ENCODE measurements around the gene PAX7.

The PAX7 gene

GRCh38 chr1:18769140-18769539, 138.5 kb downstream of the PAX7 start:
- DNase-seq = no peak

DNA sequence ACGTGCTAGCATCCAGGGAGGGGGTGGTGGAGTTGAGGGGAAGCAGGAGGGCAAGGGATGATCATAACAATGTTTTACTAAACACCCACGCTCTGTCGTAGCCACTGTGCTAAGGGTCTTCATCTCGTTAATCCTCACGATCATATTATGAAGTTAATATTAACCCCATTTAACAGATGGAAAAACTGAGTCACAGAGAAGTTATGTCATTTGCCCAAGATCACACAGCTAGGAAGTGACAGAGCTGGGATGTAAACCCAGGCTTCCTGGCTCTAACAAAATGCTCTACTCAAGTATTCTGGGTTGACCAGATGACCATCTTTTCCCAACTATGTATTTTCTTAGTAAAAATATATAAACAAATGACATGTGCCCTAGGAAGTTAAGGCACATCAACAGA, 140.2 kb downstream of the PAX7 start:
- no peak for DNase-seq

- no peak for DNase-seq
Measured at GRCh38 chr1:18773753-18774152, 143.1 kb downstream of the PAX7 start.

- no peak for DNase-seq
Measured at GRCh38 chr1:18775341-18775740, 144.7 kb downstream of the PAX7 start.

- DNase-seq = no peak
Measured at GRCh38 chr1:18776777-18777176, 146.1 kb downstream of the PAX7 start.

GRCh38 chr1:18778437-18778836, 147.8 kb downstream of the PAX7 start:
- no peak for DNase-seq

DNA sequence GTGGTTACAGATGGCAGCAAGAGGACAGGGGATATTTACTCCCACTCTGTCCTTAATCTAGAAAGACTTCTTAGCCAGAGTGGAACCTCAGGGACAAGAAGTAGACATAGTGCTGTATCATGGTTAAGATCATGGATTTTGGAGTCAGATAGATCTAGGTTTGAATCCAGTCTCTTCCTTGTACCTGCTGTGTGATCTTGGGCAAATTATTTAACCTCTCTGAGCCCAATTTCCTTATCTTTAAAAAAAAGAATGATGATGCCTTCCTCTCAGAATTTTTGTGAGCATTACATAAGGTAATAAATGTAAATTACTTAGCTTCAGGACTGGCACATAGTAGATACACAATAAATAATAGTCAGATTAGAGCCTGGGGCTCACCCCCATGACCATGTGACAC, 150.4 kb downstream of the PAX7 start:
- no peak for DNase-seq

- DNase-seq = no peak
Measured at GRCh38 chr1:18783705-18784481, 153.2 kb downstream of the PAX7 start.

- DNase-seq = no peak
Measured at GRCh38 chr1:18784482-18784831, 153.8 kb downstream of the PAX7 start.

DNA sequence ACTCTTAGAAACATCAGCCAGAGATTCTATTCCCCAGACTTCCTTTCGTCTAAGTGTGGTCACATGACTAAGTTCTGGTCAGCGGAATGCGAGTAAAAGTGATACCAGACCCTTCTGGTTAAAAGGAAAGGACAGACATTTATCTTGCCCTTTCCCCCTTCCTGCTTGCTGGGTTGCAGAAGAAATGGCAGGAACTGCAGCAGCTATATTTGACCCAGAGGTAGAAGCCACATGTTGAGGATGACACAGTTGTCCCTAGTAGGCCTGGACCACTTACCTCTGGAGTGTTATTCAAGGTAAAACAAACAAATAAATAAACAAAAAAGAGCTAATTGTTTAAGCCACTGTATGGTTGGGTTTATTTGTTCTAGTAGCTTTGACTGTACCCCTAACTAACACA, 155.5 kb downstream of the PAX7 start:
- no peak for DNase-seq

DNA sequence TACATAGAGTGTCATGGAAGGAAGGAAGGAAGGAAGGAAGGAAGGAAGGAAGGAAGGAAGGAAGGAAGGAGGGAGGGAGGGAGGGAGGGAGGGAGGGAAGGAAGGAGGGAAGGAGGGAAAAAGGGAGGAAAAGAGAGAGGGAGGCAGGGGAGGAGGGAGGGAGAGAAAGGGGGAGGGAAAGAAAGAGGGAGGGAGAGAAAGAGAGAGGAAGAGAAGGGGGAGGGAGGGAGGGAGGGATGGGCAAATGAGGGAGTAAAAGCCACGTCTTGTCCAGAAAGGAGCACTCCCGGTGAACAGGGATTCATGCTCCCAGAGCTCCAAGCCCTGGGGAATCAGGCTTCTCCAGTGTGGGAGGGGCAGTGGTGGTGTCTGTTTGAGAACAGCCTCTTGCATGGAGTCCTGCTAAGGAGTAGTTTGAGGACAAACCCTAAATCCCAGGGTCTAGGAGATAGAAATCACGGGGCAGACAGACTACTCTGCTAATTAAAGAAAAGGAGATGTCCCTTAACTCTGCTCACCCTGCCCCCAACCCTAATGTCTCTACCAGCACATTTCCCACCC, 157.3 kb downstream of the PAX7 start:
- no peak for DNase-seq

DNA sequence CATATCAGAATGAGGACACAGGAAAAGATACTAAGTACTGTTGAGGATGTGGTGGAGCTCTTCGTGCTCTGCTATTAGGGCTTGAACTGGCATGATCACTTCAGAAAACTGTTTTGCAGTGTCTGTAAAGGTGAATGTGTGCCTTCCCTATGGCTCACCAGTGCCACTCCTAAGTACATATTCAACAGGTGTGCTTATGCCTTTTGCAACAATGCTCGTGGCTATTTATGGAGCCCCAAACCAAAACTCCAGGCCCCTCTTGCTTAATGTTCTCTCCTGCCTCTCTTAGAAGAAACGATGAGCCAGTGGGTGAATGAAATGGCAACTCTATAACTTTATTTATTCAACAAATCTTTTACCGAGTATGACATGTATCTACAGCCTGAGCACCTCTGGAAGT, 158.6 kb downstream of the PAX7 start:
- DNase-seq = no peak

DNA sequence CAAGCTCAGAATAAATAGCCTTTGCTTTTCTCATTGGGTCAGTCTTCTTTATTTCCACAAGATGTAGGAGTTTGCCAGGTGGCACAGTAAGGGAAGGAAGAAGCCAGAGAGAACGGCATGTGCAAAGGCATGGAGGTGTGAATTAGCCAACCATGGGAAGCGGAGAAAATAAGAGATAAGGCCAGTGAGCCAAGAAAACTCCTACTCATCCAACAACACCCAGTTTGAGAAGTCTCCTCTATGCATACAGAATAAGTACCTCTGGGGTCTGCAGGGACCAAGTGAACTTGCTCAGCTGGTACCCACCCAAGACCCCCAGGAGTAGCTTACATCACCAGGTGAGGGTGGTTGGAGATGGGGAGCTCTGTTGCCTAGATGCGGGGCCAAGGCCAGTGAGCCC, 162.1 kb downstream of the PAX7 start:
- DNase-seq = no peak

GRCh38 chr1:18793164-18793563, 162.5 kb downstream of the PAX7 start:
- no peak for DNase-seq

DNA sequence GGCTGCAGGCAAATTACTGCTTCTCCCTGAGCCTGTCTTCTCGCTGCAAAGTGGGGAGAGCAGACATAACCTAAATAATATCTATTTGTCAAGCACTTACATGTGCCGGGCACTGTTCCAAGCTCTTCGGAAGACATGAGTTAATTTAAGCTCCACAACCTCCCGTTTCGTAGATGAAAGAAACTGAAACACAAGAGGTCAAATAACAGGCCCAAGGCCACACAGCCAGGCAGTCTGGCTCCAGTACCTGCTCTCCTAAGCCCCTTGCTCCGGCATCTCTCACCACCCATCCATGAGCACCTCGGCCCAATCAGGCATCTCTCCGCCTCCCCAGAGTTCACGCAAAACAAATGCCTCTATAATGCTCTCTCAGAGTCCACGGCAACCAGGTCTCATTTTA, 163.4 kb downstream of the PAX7 start:
- DNase-seq = no peak

- no peak for DNase-seq
Measured at GRCh38 chr1:18794561-18794960, 163.9 kb downstream of the PAX7 start.

DNA sequence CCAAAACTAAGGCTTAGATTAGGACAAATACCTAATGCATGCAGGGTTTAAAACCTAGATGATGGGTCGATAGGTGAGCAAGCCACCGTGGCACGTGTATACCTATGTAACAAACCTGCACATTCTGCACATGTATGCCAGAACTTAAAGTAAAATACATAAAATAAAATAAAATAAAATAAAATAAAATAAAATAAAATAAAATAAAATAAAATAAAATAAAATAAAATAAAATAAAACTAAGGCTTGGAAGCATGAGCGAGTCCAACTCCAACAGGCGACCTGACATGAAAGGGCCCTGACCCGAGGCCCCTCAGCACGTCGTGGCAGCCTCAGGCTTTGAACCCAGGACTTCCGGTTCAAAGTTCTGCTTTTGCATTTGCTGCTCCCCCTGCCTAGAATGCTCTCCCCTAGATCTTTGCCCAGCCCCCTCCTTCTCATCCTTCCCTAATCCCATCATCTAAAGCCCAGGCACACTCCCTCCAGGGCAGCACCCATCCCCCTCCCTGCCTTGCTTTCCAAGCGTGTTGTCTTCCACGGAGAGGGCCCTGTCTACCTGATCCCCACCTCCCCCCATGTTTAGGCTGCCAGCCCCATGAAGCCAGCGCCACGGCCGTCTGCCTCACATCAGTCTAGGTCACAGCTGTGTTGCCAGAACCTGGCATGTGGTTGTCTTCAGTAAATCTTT, 164.5 kb downstream of the PAX7 start:
- DNase-seq = no peak

DNA sequence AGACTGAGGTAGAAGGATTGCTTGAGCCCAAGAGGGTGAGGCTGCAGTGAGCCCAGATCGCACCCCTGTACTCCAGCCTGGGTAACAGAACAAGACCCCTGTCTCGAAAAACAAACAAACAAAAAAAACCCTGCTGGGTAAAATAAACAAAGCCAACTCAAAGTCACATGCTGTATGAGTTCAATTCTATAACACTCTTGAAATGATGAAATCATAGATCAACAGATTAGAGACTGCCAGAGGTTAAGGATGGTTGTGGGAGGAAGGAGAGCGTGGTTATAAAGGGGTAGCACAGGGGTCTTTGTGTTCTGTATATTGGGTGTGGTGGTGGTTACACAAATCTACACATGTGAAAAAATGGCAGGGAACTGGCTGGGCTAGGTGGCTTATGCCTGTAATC, 166.3 kb downstream of the PAX7 start:
- no peak for DNase-seq

All from SIG-M5 (cell line).